ENCODE measurements around the gene MYO9A.
A peak's percentile ranks its signal among the peaks of the same experiment; 100 is the strongest.

Gene MYO9A, protein sequence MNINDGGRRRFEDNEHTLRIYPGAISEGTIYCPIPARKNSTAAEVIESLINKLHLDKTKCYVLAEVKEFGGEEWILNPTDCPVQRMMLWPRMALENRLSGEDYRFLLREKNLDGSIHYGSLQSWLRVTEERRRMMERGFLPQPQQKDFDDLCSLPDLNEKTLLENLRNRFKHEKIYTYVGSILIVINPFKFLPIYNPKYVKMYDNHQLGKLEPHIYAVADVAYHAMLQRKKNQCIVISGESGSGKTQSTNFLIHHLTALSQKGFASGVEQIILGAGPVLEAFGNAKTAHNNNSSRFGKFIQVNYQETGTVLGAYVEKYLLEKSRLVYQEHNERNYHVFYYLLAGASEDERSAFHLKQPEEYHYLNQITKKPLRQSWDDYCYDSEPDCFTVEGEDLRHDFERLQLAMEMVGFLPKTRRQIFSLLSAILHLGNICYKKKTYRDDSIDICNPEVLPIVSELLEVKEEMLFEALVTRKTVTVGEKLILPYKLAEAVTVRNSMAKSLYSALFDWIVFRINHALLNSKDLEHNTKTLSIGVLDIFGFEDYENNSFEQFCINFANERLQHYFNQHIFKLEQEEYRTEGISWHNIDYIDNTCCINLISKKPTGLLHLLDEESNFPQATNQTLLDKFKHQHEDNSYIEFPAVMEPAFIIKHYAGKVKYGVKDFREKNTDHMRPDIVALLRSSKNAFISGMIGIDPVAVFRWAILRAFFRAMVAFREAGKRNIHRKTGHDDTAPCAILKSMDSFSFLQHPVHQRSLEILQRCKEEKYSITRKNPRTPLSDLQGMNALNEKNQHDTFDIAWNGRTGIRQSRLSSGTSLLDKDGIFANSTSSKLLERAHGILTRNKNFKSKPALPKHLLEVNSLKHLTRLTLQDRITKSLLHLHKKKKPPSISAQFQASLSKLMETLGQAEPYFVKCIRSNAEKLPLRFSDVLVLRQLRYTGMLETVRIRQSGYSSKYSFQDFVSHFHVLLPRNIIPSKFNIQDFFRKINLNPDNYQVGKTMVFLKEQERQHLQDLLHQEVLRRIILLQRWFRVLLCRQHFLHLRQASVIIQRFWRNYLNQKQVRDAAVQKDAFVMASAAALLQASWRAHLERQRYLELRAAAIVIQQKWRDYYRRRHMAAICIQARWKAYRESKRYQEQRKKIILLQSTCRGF (N-terminal part only)

DNA sequence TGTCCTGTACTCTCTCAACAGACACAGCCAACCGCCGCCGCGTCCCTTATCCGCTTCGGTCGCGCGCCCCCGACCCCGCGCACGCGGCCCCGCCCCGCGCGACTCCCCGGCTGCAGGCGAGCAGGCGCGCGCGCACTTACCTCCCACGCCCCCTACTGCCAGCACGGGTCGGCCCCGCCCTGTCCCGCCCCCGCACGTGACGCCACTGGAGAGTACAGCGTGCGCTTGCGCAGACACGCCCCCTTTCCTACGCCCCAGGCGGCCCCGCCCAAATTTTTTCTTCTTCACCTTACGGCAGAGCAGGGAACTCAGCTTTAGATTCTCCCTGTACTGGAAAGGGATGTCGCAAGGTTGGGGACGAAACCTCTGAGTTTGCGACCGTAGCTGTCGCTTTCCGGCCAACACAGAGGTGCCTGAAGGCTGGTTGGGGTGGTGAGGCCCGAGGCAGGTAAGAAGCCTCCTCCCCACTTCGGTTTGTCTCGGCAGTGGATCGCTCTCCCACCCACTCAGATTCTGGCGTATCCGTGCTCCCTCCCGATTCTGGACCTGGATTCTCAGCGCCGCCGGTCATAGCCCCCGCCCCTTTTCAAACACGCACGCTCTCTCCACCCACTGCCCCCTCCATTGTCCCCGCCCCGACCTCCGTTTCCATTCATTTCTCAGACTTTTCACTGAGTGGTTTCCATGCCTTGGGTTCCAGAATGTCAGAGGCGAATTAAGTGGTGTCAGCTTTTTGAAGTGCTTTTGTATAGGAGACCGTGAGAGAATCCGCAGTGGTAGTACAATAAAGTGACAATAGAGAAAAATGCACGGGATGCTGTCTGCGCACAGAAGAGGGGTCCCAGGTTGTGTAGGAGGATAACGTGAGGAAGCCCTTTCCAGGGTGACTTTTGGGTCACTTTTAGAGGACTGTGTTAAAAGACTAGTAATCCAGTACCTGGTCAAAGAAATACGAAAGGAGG lies at the start of gene MYO9A, which contains the start of gene SENP8:
Gene MYO9A (minus strand): TSS at position 134 of the 962 bp plus-strand sequence. CDS start 71,587 bp downstream, outside the sequence.
Gene SENP8 (plus strand): TSS at position 387 of the 962 bp plus-strand sequence. CDS start 21,221 bp downstream, outside the sequence.
- peak; percentile 96 for DNase-seq (ENCODE audit: low read depth)

DNA sequence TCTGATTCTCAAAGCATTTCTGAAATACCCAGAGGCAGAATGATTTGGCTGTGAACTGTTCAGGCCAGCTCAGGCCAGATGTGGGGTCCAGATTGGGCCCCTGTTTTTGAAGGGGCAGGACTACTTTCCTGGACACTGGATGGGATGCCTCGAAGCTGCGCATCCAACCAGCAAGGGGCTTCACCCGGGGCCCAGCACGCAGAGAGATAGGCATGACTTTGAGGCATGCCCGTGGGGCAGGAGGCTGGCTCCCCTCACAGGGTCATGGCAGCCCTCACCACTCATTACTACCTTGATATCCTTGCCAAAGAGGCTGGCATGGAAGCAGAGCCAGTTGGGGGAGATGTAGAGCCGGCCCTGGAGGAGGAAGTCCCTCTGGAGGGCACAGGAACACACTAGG lies 49.5 kb upstream of the MYO9A start:
- no peak for DNase-seq (ENCODE audit: low read depth)

DNA sequence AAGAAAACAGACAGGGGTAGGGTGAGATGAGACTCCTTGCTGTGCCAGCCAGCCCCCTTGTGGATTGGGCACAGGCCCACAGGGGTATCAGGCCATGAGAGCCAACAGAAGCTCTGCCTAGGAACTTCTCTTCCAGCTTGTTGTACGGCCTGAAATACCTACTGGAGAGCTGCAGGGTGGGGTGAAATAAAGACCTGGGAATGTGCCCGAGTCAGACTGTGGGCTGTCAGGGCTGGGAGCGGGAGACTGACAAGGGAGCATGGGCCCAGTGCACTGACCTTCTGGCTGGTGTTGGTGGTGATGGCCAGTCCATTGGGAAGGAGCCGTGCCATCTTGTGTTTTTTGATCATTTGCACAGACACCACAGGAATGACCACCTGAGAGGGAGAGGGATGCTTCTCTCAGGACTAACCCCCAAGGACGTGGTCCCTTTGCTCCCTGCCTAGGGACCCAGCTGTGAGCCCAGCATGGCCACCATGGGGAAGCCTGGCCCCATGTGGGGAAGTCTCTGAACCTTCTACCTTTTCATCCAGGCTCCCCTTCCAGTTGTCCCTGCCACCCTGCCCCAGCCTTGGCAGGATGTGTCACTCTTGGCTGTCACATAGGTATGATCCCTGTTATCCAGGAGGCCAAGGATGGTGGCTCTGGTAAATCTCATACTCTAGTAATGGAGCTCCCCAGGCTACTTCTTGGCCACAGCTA lies 48.9 kb upstream of the MYO9A start:
- no peak for DNase-seq (ENCODE audit: low read depth)

DNA sequence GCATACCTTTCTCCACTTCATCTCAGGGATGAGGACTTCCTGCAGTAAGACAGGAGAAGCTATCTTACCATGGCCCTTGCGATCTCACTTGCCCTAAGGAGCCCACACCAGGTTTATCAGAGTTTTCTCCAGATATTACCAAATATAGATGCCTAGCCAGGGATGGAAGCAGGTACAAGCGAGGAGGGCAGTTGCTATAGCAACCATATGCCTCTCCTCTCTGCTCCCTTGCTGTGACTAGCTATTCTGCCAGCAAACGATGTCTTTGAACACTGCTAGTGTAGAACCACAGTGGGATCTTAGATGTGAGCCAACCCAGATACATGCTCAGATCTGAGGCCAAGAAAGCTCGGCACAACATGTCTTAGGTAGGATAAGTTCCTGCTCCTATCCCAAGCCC lies 45.8 kb upstream of the MYO9A start:
- DNase-seq (ENCODE audit: low read depth), result no peak

DNA sequence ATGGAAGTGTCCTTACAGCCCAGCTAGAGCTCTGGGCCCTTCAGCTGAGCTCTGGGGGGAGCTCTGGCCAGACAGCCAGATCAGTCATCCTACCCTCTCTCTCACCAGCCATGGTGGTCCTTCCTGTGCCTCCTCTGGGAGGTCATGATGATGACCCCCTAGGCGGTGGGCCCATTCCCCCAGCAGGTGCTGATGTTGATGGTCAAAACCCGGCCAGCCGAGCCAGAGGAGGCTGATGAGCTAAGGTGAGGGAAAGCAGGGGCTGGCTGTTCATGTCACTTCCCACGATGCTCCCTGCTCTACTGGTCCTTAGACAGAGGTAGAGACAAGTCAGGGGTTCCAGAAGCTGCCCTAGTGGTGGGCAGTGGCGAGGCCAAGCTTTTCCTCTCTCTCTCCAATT lies 44.6 kb upstream of the MYO9A start:
- no peak for DNase-seq (ENCODE audit: low read depth)

DNA sequence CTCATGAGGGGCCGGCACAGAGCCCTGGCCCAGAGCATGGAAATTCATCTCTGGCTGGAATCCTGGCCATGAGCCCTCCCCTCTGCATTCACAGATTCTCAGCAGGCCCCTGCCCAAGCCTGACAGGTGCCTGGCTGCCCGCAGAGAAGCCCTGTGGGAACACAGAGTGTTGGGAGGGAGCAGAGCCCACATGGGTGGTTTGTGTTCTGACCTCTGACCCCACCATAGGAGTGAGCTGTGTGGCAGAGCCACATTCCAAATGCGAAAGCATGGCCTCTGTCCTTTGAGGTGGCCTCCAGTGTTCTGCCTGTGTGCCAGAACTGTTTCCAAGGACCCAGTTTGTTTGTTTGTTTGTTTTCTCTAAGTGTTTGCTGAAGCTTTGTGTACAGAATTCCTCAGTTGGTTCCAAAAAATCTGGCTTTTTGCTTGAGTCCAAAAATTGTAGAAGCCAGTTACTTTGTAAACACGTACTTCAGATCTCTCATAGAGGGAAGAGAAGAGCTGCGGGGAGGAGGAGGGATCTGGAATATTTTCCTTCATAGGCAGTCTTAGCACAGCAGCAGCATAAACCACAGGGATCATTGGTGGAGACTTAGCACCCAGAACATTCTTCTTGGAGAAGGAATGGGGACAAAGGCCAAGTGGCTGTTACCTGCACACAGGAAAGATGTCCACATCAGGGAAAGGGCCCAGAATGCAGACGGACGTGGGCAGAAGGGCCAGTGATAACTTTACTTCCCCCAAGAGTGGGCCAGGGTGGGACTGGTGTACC lies 43.6 kb upstream of the MYO9A start:
- DNase-seq (ENCODE audit: low read depth), result no peak

DNA sequence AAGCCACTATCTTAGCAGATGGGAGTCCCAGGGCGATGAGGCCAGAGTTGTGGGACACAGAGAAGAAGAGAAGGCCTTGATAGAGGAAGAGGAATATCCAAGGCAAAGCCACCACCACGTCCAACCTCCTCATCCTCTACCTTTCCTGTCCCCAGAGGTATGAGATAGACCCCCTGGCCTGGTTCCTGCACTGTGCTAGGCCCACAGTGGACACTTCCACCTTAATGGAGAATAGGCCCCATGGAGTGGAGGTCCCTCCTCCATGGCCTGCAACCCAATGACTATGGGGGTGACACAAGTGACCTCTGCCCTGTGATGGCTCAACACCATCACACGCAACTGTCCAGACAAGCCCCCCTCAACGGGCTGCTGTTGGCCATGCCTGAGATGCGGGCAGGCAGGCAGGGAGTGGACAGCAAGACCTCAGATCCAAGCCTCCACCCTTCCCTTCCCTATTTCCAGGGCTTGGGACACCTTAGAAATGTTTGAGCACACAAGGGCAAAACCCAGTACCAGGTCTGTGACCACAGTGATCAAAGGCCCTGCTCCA lies 42.8 kb upstream of the MYO9A start:
- DNase-seq (ENCODE audit: low read depth), result no peak

DNA sequence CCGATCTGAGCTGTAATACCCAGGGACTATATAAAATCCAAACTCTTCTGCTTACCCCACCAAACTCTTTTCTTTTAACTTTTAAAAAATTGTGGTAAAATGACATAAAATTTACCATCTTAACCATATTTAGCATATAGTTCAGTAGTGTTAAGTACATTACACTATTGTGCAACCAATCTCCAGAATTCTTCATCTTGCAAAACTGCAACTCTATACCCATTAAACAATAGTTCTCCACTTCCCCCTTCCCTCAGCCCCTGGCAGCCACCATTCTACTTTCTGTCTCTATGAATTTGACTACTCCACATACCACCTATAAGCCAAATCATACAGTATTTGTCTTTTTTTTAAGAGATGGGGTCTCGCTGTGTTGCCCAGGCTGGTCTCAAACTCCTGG lies 39.0 kb upstream of the MYO9A start:
- DNase-seq (ENCODE audit: low read depth), result no peak

DNA sequence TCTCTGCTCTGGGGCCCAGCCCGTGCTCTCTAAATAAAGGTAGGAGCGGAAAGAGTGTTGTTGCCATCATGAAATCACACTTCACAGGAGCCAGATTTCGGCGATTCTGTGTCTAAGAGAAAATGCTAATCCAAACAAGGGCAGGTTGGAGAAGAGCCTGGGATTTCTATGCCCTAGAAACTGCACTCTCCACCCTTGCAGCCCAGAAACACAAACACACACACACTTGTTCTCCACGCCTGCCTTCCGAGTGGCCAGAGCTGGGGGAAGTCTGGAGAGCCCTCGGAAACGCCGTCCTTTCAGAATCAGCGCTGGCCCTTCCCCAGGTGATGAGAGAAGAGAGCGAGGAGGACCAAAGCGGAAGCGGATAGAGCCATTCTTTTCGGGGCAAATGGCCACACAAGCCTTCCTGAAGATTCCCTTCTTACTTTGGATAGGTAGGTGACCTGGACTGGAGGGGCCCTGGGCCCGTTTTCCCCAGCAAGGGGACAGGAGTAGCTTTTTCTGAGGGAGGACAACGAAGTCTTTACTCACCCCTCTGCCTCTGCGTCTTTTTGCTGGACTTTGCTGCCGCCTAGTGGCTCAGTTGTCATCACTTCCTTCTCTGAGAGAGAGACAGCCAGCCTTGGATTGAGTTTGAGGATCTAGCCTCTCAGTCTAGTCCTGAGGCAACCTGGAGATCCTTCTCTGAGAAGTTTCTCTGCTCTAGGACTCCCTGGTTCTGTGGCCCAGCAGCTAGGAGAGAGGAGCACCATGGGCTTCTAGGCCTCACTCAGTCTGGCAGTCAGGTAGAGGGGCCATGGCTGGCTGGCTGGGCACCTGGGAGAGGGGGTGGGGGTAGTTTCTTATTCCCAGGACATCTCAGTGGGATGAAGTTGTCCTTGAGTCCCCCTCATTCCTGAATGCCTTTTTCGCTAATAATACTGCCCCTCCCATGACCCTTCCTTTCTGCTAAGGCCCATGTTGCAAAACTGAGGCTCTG lies 38.0 kb upstream of the MYO9A start:
- peak; percentile 69 for DNase-seq (ENCODE audit: low read depth)

DNA sequence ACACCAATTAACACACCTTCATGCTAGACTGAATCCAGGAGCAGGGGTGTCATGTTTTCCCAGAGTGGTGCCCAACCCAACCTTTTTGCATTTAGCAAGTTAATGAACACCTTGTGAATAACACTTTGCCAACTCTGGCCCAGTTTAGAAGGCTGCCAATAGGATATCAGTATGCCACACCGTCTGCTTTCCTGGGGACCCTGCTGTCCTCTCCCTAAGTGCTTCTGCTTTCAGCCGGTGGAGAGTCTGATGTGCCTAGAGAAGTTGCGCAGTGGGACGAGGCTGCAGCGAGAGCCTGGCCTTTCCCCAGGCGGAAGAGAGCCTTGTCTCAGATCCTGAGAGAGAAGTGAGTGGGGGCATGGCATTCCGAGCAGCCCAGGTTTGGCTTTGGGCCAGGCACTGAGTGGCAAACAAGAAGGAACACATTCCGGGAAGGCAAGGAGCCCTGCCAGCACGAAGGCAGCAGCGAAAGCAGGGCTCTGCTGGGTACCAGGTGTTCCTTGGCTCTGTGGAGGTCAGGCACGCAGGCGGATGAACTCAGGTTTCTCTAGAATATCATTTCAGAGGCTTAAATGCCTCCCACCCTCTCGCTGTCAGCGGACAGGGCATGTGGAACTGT lies 37.2 kb upstream of the MYO9A start:
- DNase-seq (ENCODE audit: low read depth), result no peak

DNA sequence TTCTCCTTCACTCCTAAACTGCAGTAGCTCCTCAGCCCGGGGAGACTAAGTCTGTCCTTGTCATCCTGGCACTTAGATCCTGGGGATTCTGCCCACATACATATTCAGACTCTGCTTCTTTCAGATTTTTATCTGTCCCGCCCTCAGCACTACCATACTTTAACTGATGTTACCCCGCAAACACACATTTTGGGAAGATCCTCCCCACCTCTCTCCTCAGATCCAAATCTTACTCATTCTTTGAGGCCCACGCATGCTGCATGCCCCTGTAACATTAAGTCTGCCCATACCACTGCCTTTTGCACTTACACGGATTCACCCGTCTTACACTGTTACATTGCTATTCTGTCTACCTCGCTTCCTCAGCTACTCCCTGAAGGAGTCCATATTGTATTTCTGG lies 36.4 kb upstream of the MYO9A start:
- no peak for DNase-seq (ENCODE audit: low read depth)

DNA sequence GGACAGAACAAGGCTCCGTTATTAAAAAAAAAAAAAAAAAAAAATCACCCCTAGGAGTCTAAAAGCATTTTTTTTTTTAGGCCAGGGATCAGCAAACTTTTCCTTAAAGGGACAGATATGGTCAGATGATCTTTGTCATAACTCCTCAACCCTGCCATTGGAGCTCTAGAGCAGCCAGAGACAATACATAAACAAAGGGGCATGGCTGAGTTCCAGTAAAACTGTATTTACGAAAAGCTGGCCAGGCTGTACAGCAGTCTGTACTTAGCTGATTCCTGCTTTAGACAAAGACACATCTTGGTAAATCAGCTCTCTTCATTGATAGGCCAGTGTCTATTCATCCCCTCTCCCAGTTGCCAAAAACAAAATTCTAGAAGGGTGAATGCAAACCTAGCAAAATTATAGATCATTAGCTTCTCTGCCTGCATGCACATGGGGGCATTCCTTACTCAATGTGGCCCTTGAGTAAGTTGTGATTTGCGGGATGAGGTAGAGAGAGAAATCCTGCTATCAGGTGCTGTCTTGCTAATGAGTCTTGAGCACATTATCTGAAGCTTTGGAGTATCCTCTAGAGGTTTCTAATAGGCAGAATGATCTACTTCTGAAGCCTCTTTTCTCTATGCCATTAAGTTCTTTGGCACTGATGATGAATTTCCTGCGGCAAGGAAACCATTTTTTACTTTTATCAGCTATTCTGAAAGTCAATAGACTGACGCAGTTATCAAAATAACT lies 35.5 kb upstream of the MYO9A start:
- DNase-seq (ENCODE audit: low read depth), result no peak

DNA sequence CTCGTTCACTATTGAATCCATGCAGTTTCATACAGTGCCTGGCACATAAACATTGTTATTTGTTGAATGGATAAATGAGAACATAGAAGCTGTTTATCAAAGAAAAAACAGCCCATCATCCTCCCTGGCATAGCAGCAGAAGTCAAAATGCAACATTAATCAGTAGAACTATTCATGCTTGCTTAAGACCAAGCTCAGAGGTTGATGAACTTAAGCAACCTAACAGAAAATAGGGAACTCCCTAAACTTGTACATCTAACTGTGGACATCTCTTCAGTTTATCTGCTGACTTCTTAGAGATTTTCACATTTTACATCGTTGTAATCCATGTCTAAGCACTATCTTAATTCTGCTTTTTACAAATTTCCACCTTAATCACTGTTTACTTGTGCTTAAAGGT lies 29.5 kb upstream of the MYO9A start:
- DNase-seq (ENCODE audit: low read depth), result no peak

DNA sequence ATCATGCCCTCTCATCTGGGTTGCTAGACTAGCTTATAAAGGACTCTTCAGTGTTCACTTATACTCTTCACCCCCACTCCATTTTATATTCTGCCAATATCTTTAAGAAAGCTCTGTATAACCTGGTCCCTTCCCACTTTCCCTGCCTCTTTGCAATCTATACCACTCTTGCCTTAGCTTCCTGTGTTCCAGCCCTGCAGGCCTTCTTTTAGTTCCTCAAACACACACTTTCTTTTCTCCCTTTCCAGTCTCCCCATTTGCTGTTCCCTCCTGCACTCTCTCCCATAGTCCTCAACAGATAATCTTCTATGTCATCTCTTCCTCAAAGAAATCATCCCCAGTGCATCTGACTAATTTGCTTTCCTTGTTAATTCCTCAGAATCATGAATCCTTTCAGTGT lies 29.0 kb upstream of the MYO9A start:
- no peak for DNase-seq (ENCODE audit: low read depth)

DNA sequence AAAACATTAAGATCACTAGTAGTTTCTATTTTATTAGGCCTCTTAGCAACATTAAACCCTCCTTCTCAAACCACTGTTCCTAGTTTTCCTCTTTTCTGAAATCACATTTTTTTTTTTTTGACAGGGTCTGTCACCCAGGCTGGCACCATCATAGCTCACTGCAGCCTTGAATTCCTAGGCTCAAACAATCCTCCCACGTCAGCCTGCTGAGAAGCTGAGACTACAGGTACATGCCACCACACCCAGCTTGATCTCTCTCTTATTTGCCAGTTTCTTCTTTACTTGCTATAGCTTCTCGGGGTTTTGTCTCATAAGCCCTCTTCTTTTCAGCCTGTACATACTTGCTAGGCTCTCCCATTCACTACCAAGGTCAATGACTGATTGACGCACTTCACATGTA lies 28.3 kb upstream of the MYO9A start:
- DNase-seq (ENCODE audit: low read depth), result no peak

DNA sequence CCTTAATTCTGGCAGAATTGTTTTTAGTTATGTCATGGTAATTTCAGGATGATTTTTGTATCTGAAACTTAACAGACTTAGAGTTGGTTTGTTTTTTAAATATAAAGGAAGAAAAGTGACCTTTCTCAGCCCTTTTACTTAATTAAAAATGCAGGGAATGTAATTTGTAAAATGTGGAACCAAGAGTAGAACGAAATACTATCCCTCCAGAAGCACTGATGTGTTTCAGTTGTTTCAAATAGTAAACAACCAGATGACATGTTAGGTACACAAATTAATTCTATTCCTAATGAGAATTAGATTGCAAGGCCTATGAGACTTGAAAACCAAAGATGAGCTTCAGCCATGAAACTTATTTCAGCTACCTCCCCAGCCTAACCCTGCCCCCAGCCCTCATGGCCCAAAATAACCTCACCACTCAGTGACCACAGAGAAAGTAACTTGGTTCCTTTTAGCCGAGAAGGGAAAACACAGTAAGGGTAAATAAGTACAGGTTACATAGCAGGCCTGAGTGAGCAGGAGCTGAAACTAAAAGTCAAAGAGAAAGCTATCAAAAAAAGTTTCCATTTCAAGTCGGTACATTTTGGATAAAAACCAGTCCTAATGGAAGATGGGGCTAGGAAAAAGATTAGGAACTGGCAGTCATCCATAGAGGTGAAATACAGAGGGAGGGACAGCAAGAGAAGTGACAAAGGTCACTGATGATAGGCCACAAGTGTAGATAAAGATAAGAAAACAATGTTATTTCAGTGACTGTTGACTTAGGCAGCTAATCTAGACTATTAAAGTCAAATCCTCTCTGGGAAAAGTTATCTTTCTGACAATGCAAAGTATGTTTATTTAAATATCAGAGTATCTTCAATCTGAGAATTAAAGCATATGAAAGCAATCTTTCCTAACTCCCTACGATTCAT lies 23.5 kb upstream of the MYO9A start:
- no peak for DNase-seq (ENCODE audit: low read depth)
